Brain microvascular endothelial cell (primary cell): ENCODE data around the gene BCHE.
A peak's percentile ranks its signal among the peaks of the same experiment; 100 is the strongest.

ENCODE experiments used
- DNase-seq: peaks from one replicate; pipeline ENCODE4 v3.0.0-alpha.2; 2020
- H3K27ac ChIP-seq: fragments of 250-450 bp; sonication (Bioruptor Pico); 2 replicates; pipeline ENCODE4 v1.5.1; 2020; ENCODE audit warnings: mild to moderate bottlenecking, moderate library complexity
- H3K27me3 ChIP-seq: fragments of 250-450 bp; sonication (Bioruptor Pico); replicated peaks from 2 replicates; pipeline ENCODE4 v1.5.1; 2020; ENCODE audit warnings: mild to moderate bottlenecking
- H3K36me3 ChIP-seq: fragments of 250-450 bp; sonication (Bioruptor Pico); replicated peaks from 2 replicates; pipeline ENCODE4 v1.5.1; 2020; ENCODE audit warnings: mild to moderate bottlenecking
- H3K4me3 ChIP-seq: 2 replicates; pipeline ENCODE4 v1.5.1; 2011; ENCODE audit warnings: low read depth, mild to moderate bottlenecking, control low read depth, low read length, moderate library complexity
- CTCF ChIP-seq: IDR thresholded peaks from 2 replicates; pipeline ENCODE4 v1.5.1; 2011; ENCODE audit warnings: low read depth, mild to moderate bottlenecking, moderate library complexity, low read length, control low read depth, inconsistent platforms; ENCODE audit errors: missing control alignments
- in situ Hi-C: cut with HindIII; loops from 2 replicates; pipeline ENCODE4 v1.10.0; 2017; ENCODE audit warnings: low sequenced_read_pairs, low pct_ligation_motif_present

Gene BCHE

GRCh38 chr3:165783383-165783782, 53.8 kb downstream of the BCHE start:
- no peak for DNase-seq
- H3K27ac ChIP-seq: no peak overlapping the region
- no peak overlapping the region for H3K4me3 ChIP-seq
- in situ Hi-C loops: no loop called here
- no peaks in the 10 kb centered on the region for H3K27me3 ChIP-seq
- TF ChIP-seq CTCF: no peak
- H3K36me3 ChIP-seq: no peaks in the 10 kb centered on the region

GRCh38 chr3:165778891-165779290, 58.3 kb downstream of the BCHE start:
- in situ Hi-C loops: no loop called here
- Histone ChIP-seq H3K4me3 (no peak overlapping the region), H3K27me3 (no peaks in the 10 kb centered on the region), H3K27ac (no peak overlapping the region), H3K36me3 (no peaks in the 10 kb centered on the region)
- DNase-seq: no peak
- no peak for TF ChIP-seq CTCF

GRCh38 chr3:165778456-165778855, 58.8 kb downstream of the BCHE start:
- H3K36me3 ChIP-seq: no peaks in the 10 kb centered on the region
- no peak overlapping the region for H3K4me3 ChIP-seq
- DNase-seq: no peak
- H3K27me3 ChIP-seq: no peaks in the 10 kb centered on the region
- TF ChIP-seq CTCF: no peak
- H3K27ac ChIP-seq: no peak overlapping the region
- in situ Hi-C loops: no loop called here

- in situ Hi-C loops: no loop called here
- Histone ChIP-seq H3K27me3 (no peaks in the 10 kb centered on the region), H3K36me3 (no peaks in the 10 kb centered on the region), H3K4me3 (no peak overlapping the region), H3K27ac (no peak overlapping the region)
- no peak for DNase-seq
- TF ChIP-seq CTCF: no peak
Observed at GRCh38 chr3:165775824-165776223, 61.4 kb downstream of the BCHE start.

GRCh38 chr3:165770781-165771180, 66.4 kb downstream of the BCHE start:
- in situ Hi-C loops: no loop called here
- DNase-seq: peak; percentile 18
- no peak overlapping the region for H3K4me3 ChIP-seq
- H3K27me3 ChIP-seq: no peaks in the 10 kb centered on the region
- no peak for TF ChIP-seq CTCF
- H3K36me3 ChIP-seq: no peaks in the 10 kb centered on the region
- H3K27ac ChIP-seq: no peak overlapping the region

- Histone ChIP-seq H3K27me3 (no peaks in the 10 kb centered on the region), H3K4me3 (no peak overlapping the region), H3K36me3 (no peaks in the 10 kb centered on the region), H3K27ac (no peak overlapping the region)
- DNase-seq: no peak
- in situ Hi-C loops: no loop called here
- no peak for TF ChIP-seq CTCF
Observed at GRCh38 chr3:165768680-165769079, 68.5 kb downstream of the BCHE start.
